ENCODE results near the gene SLC25A42.

Gene SLC25A42

DNA sequence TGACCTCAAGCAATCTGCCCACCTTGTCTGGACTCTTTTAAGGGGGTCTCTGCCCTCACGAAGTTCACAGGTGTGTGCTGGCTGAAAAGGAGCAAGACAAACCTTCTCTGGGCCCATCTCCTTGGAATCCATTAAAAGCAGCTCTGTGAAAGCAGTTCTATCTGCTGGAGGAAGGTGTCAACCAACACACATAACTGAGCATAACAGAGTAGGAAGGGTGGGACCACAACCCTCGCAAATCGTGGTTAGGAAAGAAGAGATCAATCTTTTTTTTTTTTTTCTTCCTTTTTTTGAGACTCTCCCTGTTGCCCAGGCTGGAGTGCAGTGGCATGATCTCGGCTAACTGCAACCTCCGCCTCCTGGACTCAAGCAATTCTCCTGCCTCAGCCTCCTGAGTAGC, 31.9 kb upstream of the SLC25A42 start:
- TF ChIP-seq GABPA (IDR thresholded peaks at IDR 0.05; ENCODE audit: low read depth) (no peak), SPI1 (IDR thresholded peaks at IDR 0.05; ENCODE audit: borderline replicate concordance, low read depth) (no peak), POLR2AphosphoS5 (IDR thresholded peaks at IDR 0.05; ENCODE audit: low read depth) (no peak), REST (IDR thresholded peaks at IDR 0.05; ENCODE audit: insufficient replicate concordance, low read depth) (no peak)
- TF ChIP-seq, protein P1, sequence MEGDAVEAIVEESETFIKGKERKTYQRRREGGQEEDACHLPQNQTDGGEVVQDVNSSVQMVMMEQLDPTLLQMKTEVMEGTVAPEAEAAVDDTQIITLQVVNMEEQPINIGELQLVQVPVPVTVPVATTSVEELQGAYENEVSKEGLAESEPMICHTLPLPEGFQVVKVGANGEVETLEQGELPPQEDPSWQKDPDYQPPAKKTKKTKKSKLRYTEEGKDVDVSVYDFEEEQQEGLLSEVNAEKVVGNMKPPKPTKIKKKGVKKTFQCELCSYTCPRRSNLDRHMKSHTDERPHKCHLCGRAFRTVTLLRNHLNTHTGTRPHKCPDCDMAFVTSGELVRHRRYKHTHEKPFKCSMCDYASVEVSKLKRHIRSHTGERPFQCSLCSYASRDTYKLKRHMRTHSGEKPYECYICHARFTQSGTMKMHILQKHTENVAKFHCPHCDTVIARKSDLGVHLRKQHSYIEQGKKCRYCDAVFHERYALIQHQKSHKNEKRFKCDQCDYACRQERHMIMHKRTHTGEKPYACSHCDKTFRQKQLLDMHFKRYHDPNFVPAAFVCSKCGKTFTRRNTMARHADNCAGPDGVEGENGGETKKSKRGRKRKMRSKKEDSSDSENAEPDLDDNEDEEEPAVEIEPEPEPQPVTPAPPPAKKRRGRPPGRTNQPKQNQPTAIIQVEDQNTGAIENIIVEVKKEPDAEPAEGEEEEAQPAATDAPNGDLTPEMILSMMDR (IDR thresholded peaks at IDR 0.05; ENCODE audit: insufficient read depth, low read length): no peak
- DNase-seq (ENCODE audit: low read depth in 1 of 2, low spot score in 1 of 2): no peak
- Histone ChIP-seq H3K27ac (replicated peaks) (no peak overlapping the region), H3K4me3 (replicated peaks; ENCODE audit: insufficient read depth, low read length) (peak overlapping the region; percentile 84), H3K27me3 (ENCODE audit: insufficient read depth, poor library complexity, severe bottlenecking) (no peaks in the 10 kb centered on the region)

DNA sequence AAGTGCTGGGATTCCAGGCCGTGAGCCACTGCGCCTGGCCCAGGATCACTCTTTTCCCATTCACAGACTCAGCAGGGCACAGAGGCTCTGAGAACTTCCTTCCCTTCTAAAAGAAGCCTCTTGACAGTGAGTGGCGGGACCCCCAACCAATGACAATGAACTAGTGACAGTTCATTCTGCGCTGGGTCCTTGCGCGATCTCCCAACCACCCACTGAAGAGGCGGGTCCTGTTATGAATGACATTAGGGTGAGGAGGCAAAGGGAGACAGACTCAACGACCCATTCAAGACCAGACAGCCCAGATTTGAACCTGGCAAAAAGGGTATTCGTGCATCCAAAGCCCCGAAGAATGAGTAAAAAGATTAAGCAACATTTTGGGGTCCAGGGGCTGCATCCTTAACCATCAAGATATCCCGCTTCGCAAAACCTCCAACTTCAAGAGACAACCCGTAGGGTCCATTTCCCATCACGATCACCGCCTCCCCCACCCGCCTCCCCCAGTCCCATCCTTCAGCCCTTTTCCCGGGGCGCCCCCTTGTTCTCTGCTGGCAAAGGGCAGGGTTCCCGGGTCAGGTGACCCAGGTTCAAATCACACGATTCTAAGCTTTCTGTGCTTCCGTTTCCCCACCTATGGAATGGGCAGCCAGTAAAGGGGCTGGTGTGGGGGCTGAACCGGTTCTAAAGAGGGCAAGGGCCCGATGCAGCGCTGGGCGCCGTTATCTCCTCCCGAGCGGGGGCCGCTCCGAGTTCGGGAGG, 31.2 kb upstream of the SLC25A42 start:
- peak overlapping the region; percentile 84 for H3K4me3 ChIP-seq (replicated peaks; ENCODE audit: insufficient read depth, low read length)
- peak; percentile 82 to 98 for DNase-seq (ENCODE audit: low read depth in 1 of 2, low spot score in 1 of 2)
- H3K27ac ChIP-seq (replicated peaks): peak overlapping the region; percentile 95
- no peaks in the 10 kb centered on the region for H3K27me3 ChIP-seq (ENCODE audit: insufficient read depth, poor library complexity, severe bottlenecking)
- TF ChIP-seq SPI1 (IDR thresholded peaks at IDR 0.05; ENCODE audit: borderline replicate concordance, low read depth) (peak; percentile 66), REST (IDR thresholded peaks at IDR 0.05; ENCODE audit: insufficient replicate concordance, low read depth) (no peak)

DNA sequence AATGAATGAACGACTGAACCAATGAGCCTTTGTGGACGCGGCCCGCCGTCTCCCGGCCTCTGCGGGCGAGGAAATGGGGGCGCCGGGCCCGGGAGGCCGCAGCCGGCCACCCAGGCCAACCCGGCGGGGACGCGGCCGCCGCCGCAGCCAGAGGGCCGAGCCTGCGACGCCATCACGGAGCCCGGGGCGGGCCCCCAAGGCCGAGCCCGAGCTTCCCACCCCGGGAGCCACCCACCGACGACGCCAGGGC, 30.7 kb upstream of the SLC25A42 start:
- TF ChIP-seq GABPA (IDR thresholded peaks at IDR 0.05; ENCODE audit: low read depth) (no peak), REST (IDR thresholded peaks at IDR 0.05; ENCODE audit: insufficient replicate concordance, low read depth) (no peak), SPI1 (IDR thresholded peaks at IDR 0.05; ENCODE audit: borderline replicate concordance, low read depth) (no peak)
- TF ChIP-seq, protein P1 (IDR thresholded peaks at IDR 0.05; ENCODE audit: insufficient read depth, low read length): no peak
- DNase-seq (ENCODE audit: low read depth in 1 of 2, low spot score in 1 of 2): no peak

More for the DNA sequence above, 30.7 kb upstream of the SLC25A42 start:
- H3K27ac ChIP-seq (replicated peaks): peak overlapping the region; percentile 95
- H3K4me3 ChIP-seq (replicated peaks; ENCODE audit: insufficient read depth, low read length): peak overlapping the region; percentile 84
- H3K27me3 ChIP-seq (ENCODE audit: insufficient read depth, poor library complexity, severe bottlenecking): no peaks in the 10 kb centered on the region

Measured in HL-60 (cell line).